ENCODE data around the gene CNTNAP5.

DNA sequence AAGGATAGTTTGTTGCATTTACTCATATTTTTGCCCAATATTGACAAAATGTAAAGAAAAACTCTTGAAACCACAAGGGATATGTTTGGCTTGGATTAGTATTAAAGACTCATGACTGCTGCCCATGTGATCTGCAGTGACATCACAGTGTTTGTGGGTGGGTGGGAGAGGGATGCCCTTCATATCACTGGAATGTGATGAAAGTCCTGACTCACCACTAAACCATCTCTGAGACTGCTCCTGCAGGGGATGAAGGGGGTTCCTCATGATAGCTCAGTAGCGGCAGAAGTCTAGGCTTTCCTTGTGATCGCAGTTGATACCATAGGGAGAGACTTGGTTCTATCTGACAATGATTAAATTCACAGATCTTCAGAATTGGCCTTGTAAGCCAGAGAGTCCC is 451.2 kb downstream of the CNTNAP5 start:
- TF ChIP-seq, protein P1, sequence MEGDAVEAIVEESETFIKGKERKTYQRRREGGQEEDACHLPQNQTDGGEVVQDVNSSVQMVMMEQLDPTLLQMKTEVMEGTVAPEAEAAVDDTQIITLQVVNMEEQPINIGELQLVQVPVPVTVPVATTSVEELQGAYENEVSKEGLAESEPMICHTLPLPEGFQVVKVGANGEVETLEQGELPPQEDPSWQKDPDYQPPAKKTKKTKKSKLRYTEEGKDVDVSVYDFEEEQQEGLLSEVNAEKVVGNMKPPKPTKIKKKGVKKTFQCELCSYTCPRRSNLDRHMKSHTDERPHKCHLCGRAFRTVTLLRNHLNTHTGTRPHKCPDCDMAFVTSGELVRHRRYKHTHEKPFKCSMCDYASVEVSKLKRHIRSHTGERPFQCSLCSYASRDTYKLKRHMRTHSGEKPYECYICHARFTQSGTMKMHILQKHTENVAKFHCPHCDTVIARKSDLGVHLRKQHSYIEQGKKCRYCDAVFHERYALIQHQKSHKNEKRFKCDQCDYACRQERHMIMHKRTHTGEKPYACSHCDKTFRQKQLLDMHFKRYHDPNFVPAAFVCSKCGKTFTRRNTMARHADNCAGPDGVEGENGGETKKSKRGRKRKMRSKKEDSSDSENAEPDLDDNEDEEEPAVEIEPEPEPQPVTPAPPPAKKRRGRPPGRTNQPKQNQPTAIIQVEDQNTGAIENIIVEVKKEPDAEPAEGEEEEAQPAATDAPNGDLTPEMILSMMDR (conservative IDR thresholded peaks at IDR 0.05; ENCODE audit: low read depth, low read length): no peak
- TF ChIP-seq MAZ (IDR thresholded peaks at IDR 0.05; ENCODE audit: borderline replicate concordance, low read depth, low read length) (no peak), FOS (IDR thresholded peaks at IDR 0.05; ENCODE audit: low read depth, low read length) (no peak), RAD21 (IDR thresholded peaks at IDR 0.05; ENCODE audit: low read length) (no peak), SMC3 (IDR thresholded peaks at IDR 0.05; ENCODE audit: low read depth, low read length) (no peak), POLR2A (IDR thresholded peaks at IDR 0.05; ENCODE audit: low read depth, low read length) (no peak), CEBPB (IDR thresholded peaks at IDR 0.05; ENCODE audit: low read depth, low read length) (no peak)
- TF ChIP-seq, protein P2, sequence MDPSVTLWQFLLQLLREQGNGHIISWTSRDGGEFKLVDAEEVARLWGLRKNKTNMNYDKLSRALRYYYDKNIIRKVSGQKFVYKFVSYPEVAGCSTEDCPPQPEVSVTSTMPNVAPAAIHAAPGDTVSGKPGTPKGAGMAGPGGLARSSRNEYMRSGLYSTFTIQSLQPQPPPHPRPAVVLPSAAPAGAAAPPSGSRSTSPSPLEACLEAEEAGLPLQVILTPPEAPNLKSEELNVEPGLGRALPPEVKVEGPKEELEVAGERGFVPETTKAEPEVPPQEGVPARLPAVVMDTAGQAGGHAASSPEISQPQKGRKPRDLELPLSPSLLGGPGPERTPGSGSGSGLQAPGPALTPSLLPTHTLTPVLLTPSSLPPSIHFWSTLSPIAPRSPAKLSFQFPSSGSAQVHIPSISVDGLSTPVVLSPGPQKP (IDR thresholded peaks at IDR 0.05; ENCODE audit: borderline replicate concordance, low read depth, low read length): no peak
- TF ChIP-seq, protein P3, sequence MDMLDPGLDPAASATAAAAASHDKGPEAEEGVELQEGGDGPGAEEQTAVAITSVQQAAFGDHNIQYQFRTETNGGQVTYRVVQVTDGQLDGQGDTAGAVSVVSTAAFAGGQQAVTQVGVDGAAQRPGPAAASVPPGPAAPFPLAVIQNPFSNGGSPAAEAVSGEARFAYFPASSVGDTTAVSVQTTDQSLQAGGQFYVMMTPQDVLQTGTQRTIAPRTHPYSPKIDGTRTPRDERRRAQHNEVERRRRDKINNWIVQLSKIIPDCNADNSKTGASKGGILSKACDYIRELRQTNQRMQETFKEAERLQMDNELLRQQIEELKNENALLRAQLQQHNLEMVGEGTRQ (IDR thresholded peaks at IDR 0.05; ENCODE audit: low read depth, low read length): no peak

Data from IMR-90 (cell line).